ENCODE measurements around the gene ANAPC1. TPM values are rescaled to one million over a fixed set of nuclear protein-coding genes. Genes with fewer than 3 reads are reported as not detected.

Gene ANAPC1
- total and polyA plus RNA-seq, 9 of the 15 experiments (the other 6 are each of a cell fraction or from before 2014, with no cell fraction given) = 14.0 to 126 (median 78.2) TPM

- POLR2A ChIA-PET = interaction anchor here (1.0 kb wide), 1 partner anchor 16 kb away, joined by 6 read pairs; no protein-coding TSS in a partner anchor
- Histone ChIP-seq H3K9me1 (ENCODE audit: control insufficient read depth, insufficient read depth, low read length) (no peaks in the 10 kb centered on the region), H2AFZ (ENCODE audit: low read depth, low read length) (no peak overlapping the region), H3K27ac (ENCODE audit: extremely low read depth, low read depth, low read length) (no peak overlapping the region), H3K79me2 (ENCODE audit: control insufficient read depth, insufficient read depth, low read length) (no peaks in the 10 kb centered on the region), H4K20me1 (replicated peaks; ENCODE audit: control insufficient read depth, insufficient read depth, low read length) (no peaks in the 10 kb centered on the region), H3K4me2 (ENCODE audit: insufficient read depth, low read length) (no peak overlapping the region), H3K4me1 (replicated peaks in 1 of 2; ENCODE audit: control insufficient read depth in 2 of 2, insufficient read depth in 2 of 2, low read length in 2 of 2) (peaks cover 6 to 8% of the 10 kb centered on the region in 2 experiments; a peak in 3 of 5 replicates), H3K27me3 (ENCODE audit: control insufficient read depth in 2 of 2, insufficient read depth in 2 of 2, low read length in 2 of 2) (no peaks in the 10 kb centered on the region; a peak in 2 of 5 replicates), H3K36me3 (ENCODE audit: control insufficient read depth, insufficient read depth, low read length) (no peaks in the 10 kb centered on the region), H3K9ac (ENCODE audit: insufficient read depth in 1 of 2, low read depth in 2 of 2, low read length in 2 of 2) (no peak overlapping the region), H3K9me3 (replicated peaks; ENCODE audit: control insufficient read depth, insufficient read depth, low read depth, low read length) (no peaks in the 10 kb centered on the region), H3K4me3 (no peak overlapping the region)
- WGBS (ENCODE audit: insufficient coverage, low coverage, missing lambda C conversion rate) = 10% methylated on average over 6 of the region's 6 CpGs
- no peak for TF ChIP-seq EHMT2 (IDR thresholded peaks at IDR 0.05)
- TF ChIP-seq MYC (IDR thresholded peaks at IDR 0.05; ENCODE audit: low read depth, low read length) = no peak
- TF ChIP-seq MYC (CRISPR knock-in tag; IDR thresholded peaks at IDR 0.05; ENCODE audit: borderline replicate concordance, low read depth) = no peak
- TF ChIP-seq SMARCB1 (IDR thresholded peaks at IDR 0.05; ENCODE audit: insufficient read length, low read depth) = no peak
- no peak for TF ChIP-seq ELF1 (tag; IDR thresholded peaks at IDR 0.05)
- no peak for TF ChIP-seq TAF15 (IDR thresholded peaks at IDR 0.05; ENCODE audit: low read depth, low read length)
- TF ChIP-seq JUN (IDR thresholded peaks at IDR 0.05; ENCODE audit: borderline replicate concordance, low read depth, low read length) = no peak
- TF ChIP-seq JUN (CRISPR knock-in tag; IDR thresholded peaks at IDR 0.05; ENCODE audit: borderline replicate concordance) = no peak
- no peak for TF ChIP-seq MEIS2 (IDR thresholded peaks at IDR 0.05; ENCODE audit: partially characterized antibody)
- TF ChIP-seq COPS2 (conservative IDR thresholded peaks at IDR 0.05) = no peak
- DNase-seq (ENCODE audit: extremely low read depth in 1 of 4, low spot score in 3 of 4) (no peak), ATAC-seq (no peak), FAIRE-seq (no peak)
- intact Hi-C loops (cut with micrococcal nuclease) (no loop called here), in situ Hi-C loops (cut with MboI) (no loop called here)
- no TSS peak for BruUV-seq (replicated peaks)
- CTCF ChIA-PET (ENCODE audit: low intra/inter-chr PET ratio) = no interaction called here
Observed at GRCh38 chr2:111930409-111930808, 46.4 kb upstream of the ANAPC1 start.

Measured in K562 (cell line).